Activated CD4-positive, alpha-beta memory T cell treated with anti-CD3 and anti-CD28 coated beads for 36 hours (primary cell): ENCODE results near the gene ACAT2. TPM values are rescaled to one million over a fixed set of nuclear protein-coding genes. Genes with fewer than 3 reads are reported as not detected.
"Not testable (repeated sequence)": the region's sequence is repeated elsewhere in the genome, so short reads cannot be mapped to it uniquely, and the experiment has no call there.

Experiments
- CTCF ChIA-PET: fragments of 350-600 bp; sonication (Branson Sonifier 250); formaldehyde crosslinking; loops from one replicate; lab custom pipeline; 2021; ENCODE audit warnings: antibody characterized with exemption, inconsistent platforms; lab: Charles Lee
- POLR2A ChIA-PET: fragments of 350-600 bp; sonication (Branson Sonifier 250); formaldehyde crosslinking; loops from one replicate; lab custom pipeline; 2021; ENCODE audit warnings: antibody characterized with exemption; lab: Charles Lee
- DNase-seq: peaks from one replicate; pipeline ENCODE4 v3.0.0-alpha.2; 2020
- H3K27ac Mint-ChIP-seq: one replicate; pipeline ENCODE4 v1.8.0; 2021; ENCODE audit warnings: mixed read lengths
- H3K27me3 Mint-ChIP-seq: one replicate; pipeline ENCODE4 v1.8.0; 2021; ENCODE audit warnings: mixed read lengths
- H3K36me3 Mint-ChIP-seq: one replicate; pipeline ENCODE4 v1.8.0; 2021; ENCODE audit warnings: mixed read lengths
- H3K4me1 Mint-ChIP-seq: one replicate; pipeline ENCODE4 v1.8.0; 2021; ENCODE audit warnings: low read depth, mixed read lengths
- H3K4me3 Mint-ChIP-seq: one replicate; pipeline ENCODE4 v1.8.0; 2021; ENCODE audit warnings: mild to moderate bottlenecking, mixed read lengths
- H3K9me3 Mint-ChIP-seq: one replicate; pipeline ENCODE4 v1.8.0; 2021; ENCODE audit warnings: mixed read lengths
- intact Hi-C: fragments of 100-400 bp; cut with micrococcal nuclease; formaldehyde crosslinking; loops from one replicate; pipeline ENCODE4 v1.15.1; 2023
- total RNA-seq, 2 experiments: library from RNA; stranded (reverse); gene quantifications; one replicate each; pipeline ENCODE4 v1.2.3, GENCODE V29; 2021

The ACAT2 gene
- total RNA-seq, 2 experiments from 2014 or later, result 115 to 116 TPM

GRCh38 chr6:159722655-159723054, 39.2 kb upstream of the ACAT2 start:
- H3K27me3 Mint-ChIP-seq, result no peaks in the 10 kb centered on the region
- H3K4me3 Mint-ChIP-seq, result no peak overlapping the region
- peaks cover 21% of the 10 kb centered on the region for H3K36me3 Mint-ChIP-seq
- CTCF ChIA-PET, result interaction anchor here (0.9 kb wide), 2 partner anchors 30 to 32 kb away, joined by 3 read pairs; partner anchors contain the start of gene SOD2
- H3K27ac Mint-ChIP-seq, result no peak overlapping the region
- no peak for DNase-seq
- peaks cover 19% of the 10 kb centered on the region for H3K4me1 Mint-ChIP-seq
- no peaks in the 10 kb centered on the region for H3K9me3 Mint-ChIP-seq
- POLR2A ChIA-PET, result interaction anchor here (1.4 to 1.5 kb wide), 2 partner anchors 12 to 15 kb away, joined by 3 to 4 read pairs; no protein-coding TSS in a partner anchor
- intact Hi-C loops, result no loop called here

GRCh38 chr6:159723259-159723658, 38.6 kb upstream of the ACAT2 start:
- H3K27me3 Mint-ChIP-seq, result no peaks in the 10 kb centered on the region
- POLR2A ChIA-PET, result interaction anchor here (1.4 to 8.0 kb wide), 3 partner anchors 11 to 66 kb away, joined by 3 to 90 read pairs (median 4); partner anchors contain the start of genes MRPL18 and TCP1
- H3K4me3 Mint-ChIP-seq, result no peak overlapping the region
- no peak for DNase-seq
- H3K27ac Mint-ChIP-seq, result no peak overlapping the region
- intact Hi-C loops, result no loop called here
- peaks cover 19% of the 10 kb centered on the region for H3K4me1 Mint-ChIP-seq
- H3K9me3 Mint-ChIP-seq, result no peaks in the 10 kb centered on the region
- peaks cover 24% of the 10 kb centered on the region for H3K36me3 Mint-ChIP-seq
- CTCF ChIA-PET, result interaction anchor here (0.9 kb wide), 2 partner anchors 31 to 33 kb away, joined by 3 read pairs; partner anchors contain the start of gene SOD2

GRCh38 chr6:159724778-159725177, 37.1 kb upstream of the ACAT2 start:
- Mint-ChIP-seq H3K4me3 (no peak overlapping the region), H3K4me1 (peaks cover 29% of the 10 kb centered on the region), H3K36me3 (peaks cover 31% of the 10 kb centered on the region), H3K9me3 (no peaks in the 10 kb centered on the region), H3K27ac (no peak overlapping the region), H3K27me3 (no peaks in the 10 kb centered on the region)
- DNase-seq, result no peak
- POLR2A ChIA-PET, result interaction anchor here (8.0 kb wide), 1 partner anchor 65 kb away, joined by 90 read pairs; the partner anchor contains the start of genes MRPL18 and TCP1
- intact Hi-C loops, result loop anchor here (5.0 kb wide), 1 partner anchor 738 kb away; no protein-coding TSS in a partner anchor
- CTCF ChIA-PET, result interaction anchor here (0.6 to 1.8 kb wide), 2 partner anchors 15 to 33 kb away, joined by 3 to 4 read pairs; no protein-coding TSS in a partner anchor

- not testable (repeated sequence) for H3K4me3 Mint-ChIP-seq, DNase-seq, H3K27ac Mint-ChIP-seq, H3K27me3 Mint-ChIP-seq, H3K9me3 Mint-ChIP-seq
- intact Hi-C loops, result loop anchor here (5.0 kb wide), 1 partner anchor 737 kb away; no protein-coding TSS in a partner anchor
- ChIA-PET POLR2A (interaction anchor here (1.3 to 8.0 kb wide), 4 partner anchors 22 to 64 kb away, joined by 4 to 90 read pairs (median 30); partner anchors contain the start of genes MRPL18, SOD2 and TCP1), CTCF (interaction anchor here (1.7 to 1.8 kb wide), 2 partner anchors 13 to 34 kb away, joined by 4 to 5 read pairs; no protein-coding TSS in a partner anchor)
- peaks cover 32% of the 10 kb centered on the region for H3K36me3 Mint-ChIP-seq
- H3K4me1 Mint-ChIP-seq, result peaks cover 30% of the 10 kb centered on the region
Measured at GRCh38 chr6:159725208-159725607, 36.6 kb upstream of the ACAT2 start.

- intact Hi-C loops, result loop anchor here (5.0 kb wide), 1 partner anchor 736 kb away; no protein-coding TSS in a partner anchor
- POLR2A ChIA-PET, result interaction anchor here (0.6 to 8.0 kb wide), 14 partner anchors 12 to 255 kb away, joined by 3 to 90 read pairs (median 4); partner anchors contain the start of genes ACAT2, MRPL18, SOD2 and TCP1
- Mint-ChIP-seq H3K27me3 (no peaks in the 10 kb centered on the region), H3K4me1 (peaks cover 40% of the 10 kb centered on the region), H3K36me3 (peaks cover 39% of the 10 kb centered on the region), H3K27ac (peak overlapping the region; percentile 98), H3K9me3 (no peaks in the 10 kb centered on the region), H3K4me3 (peak overlapping the region; percentile 95)
- no peak for DNase-seq
- CTCF ChIA-PET, result interaction anchor here (0.9 to 1.8 kb wide), 6 partner anchors 8 to 204 kb away, joined by 3 to 8 read pairs (median 4); partner anchors contain the start of gene ACAT2
Measured at GRCh38 chr6:159726255-159726917, 35.5 kb upstream of the ACAT2 start.

GRCh38 chr6:159726918-159727716, 34.7 kb upstream of the ACAT2 start, which contains the start of gene WTAP:
WTAP (plus strand) TSS chr6:159727506; CDS start chr6:159736266, 8,760 bp downstream.
- ChIA-PET POLR2A (interaction anchor here (0.6 to 8.0 kb wide), 14 partner anchors 11 to 254 kb away, joined by 3 to 90 read pairs (median 4); partner anchors contain the start of genes ACAT2, MRPL18, SOD2 and TCP1), CTCF (interaction anchor here (0.9 to 1.7 kb wide), 5 partner anchors 8 to 203 kb away, joined by 3 to 8 read pairs (median 4); partner anchors contain the start of gene ACAT2)
- Mint-ChIP-seq H3K9me3 (no peaks in the 10 kb centered on the region), H3K36me3 (peaks cover 40% of the 10 kb centered on the region), H3K27ac (peak within 1 kb of the TSS; percentile 98), H3K4me1 (peaks cover 47% of the 10 kb centered on the region), H3K4me3 (peak within 1 kb of the TSS; percentile 95), H3K27me3 (no peaks in the 10 kb centered on the region)
- DNase-seq, result peak; percentile 98
- intact Hi-C loops, result loop anchor here (1.0 to 5.0 kb wide), 6 partner anchors 35 to 735 kb away; partner anchors contain the start of genes ACAT2, IGF2R and TCP1

- Mint-ChIP-seq H3K4me3 (peak overlapping the region; percentile 89), H3K36me3 (peaks cover 37% of the 10 kb centered on the region), H3K27me3 (no peaks in the 10 kb centered on the region), H3K4me1 (peaks cover 54% of the 10 kb centered on the region), H3K27ac (peak overlapping the region; percentile 94), H3K9me3 (no peaks in the 10 kb centered on the region)
- intact Hi-C loops, result loop anchor here (1.0 to 5.0 kb wide), 6 partner anchors 34 to 734 kb away; partner anchors contain the start of genes ACAT2, IGF2R and TCP1
- DNase-seq, result peak; percentile 63
- POLR2A ChIA-PET, result interaction anchor here (0.7 to 8.0 kb wide), 6 partner anchors 10 to 201 kb away, joined by 3 to 90 read pairs (median 12); partner anchors contain the start of genes ACAT2, MRPL18, SOD2 and TCP1
- CTCF ChIA-PET, result interaction anchor here (1.6 kb wide), 1 partner anchor 36 kb away, joined by 12 read pairs; no protein-coding TSS in a partner anchor
Measured at GRCh38 chr6:159727717-159728445, 34.0 kb upstream of the ACAT2 start.

GRCh38 chr6:159728531-159728964, 33.3 kb upstream of the ACAT2 start:
- Mint-ChIP-seq H3K9me3 (no peaks in the 10 kb centered on the region), H3K4me3 (peak overlapping the region; percentile 89), H3K36me3 (peaks cover 31% of the 10 kb centered on the region), H3K27ac (peak overlapping the region; percentile 94), H3K27me3 (no peaks in the 10 kb centered on the region), H3K4me1 (peaks cover 56% of the 10 kb centered on the region)
- POLR2A ChIA-PET, result interaction anchor here (0.9 to 8.0 kb wide), 5 partner anchors 9 to 61 kb away, joined by 3 to 90 read pairs (median 7); partner anchors contain the start of genes MRPL18, SOD2 and TCP1
- intact Hi-C loops, result loop anchor here (5.0 kb wide), 1 partner anchor 734 kb away; no protein-coding TSS in a partner anchor
- no peak for DNase-seq
- CTCF ChIA-PET, result interaction anchor here (1.6 kb wide), 1 partner anchor 37 kb away, joined by 12 read pairs; no protein-coding TSS in a partner anchor

GRCh38 chr6:159729598-159730331, 32.1 kb upstream of the ACAT2 start:
- DNase-seq, result no peak
- peaks cover 63% of the 10 kb centered on the region for H3K4me1 Mint-ChIP-seq
- H3K9me3 Mint-ChIP-seq, result no peaks in the 10 kb centered on the region
- no peaks in the 10 kb centered on the region for H3K27me3 Mint-ChIP-seq
- ChIA-PET POLR2A (interaction anchor here (1.5 to 8.0 kb wide), 4 partner anchors 8 to 60 kb away, joined by 6 to 90 read pairs (median 30); partner anchors contain the start of genes ACAT2, MRPL18, SOD2 and TCP1), CTCF (no interaction called here)
- peaks cover 28% of the 10 kb centered on the region for H3K36me3 Mint-ChIP-seq
- intact Hi-C loops, result loop anchor here (5.0 kb wide), 1 partner anchor 733 kb away; no protein-coding TSS in a partner anchor
- H3K4me3 Mint-ChIP-seq, result peak overlapping the region; percentile 89
- H3K27ac Mint-ChIP-seq, result peak overlapping the region; percentile 77
